Neural cell (in vitro differentiated cells): ENCODE measurements around the gene ITGB2. TPM values are rescaled to one million over a fixed set of nuclear protein-coding genes. Genes with fewer than 3 reads are reported as not detected.

Source experiments
- H2AFZ ChIP-seq: fragments of 200-600, 300-800 bp; sonication (generic), shearing (Covaris generic); 2 replicates; pipeline ENCODE4 v1.6.0; 2014; ENCODE audit warnings: low read depth, mild to moderate bottlenecking, antibody characterized with exemption, low read length, moderate library complexity
- H3F3A ChIP-seq: fragments of 200-600 bp; shearing (Covaris generic); 2 replicates; pipeline ENCODE4 v1.6.1; 2016; ENCODE audit warnings: mild to moderate bottlenecking, moderate library complexity, mixed read lengths, antibody characterized with exemption, low read length; ENCODE audit not compliant: insufficient read depth, poor library complexity, severe bottlenecking
- H3K27ac ChIP-seq: fragments of 200-600, 300-800 bp; sonication (generic), shearing (Covaris generic); 2 replicates; pipeline ENCODE4 v1.5.1; 2014; ENCODE audit warnings: mild to moderate bottlenecking, low read length, moderate library complexity
- H3K27me3 ChIP-seq: fragments of 300-800, 200-600 bp; sonication (generic), shearing (Covaris generic); 2 replicates; pipeline ENCODE4 v1.6.0; 2014; ENCODE audit warnings: mild to moderate bottlenecking, low read depth, low read length, moderate library complexity; ENCODE audit not compliant: insufficient read depth
- H3K36me3 ChIP-seq: fragments of 300-800, 200-600 bp; sonication (generic), shearing (Covaris generic); 2 replicates; pipeline ENCODE4 v1.5.1; 2014; ENCODE audit warnings: mild to moderate bottlenecking, antibody characterized with exemption, low read length, moderate library complexity; ENCODE audit not compliant: insufficient read depth
- H3K4me2 ChIP-seq: fragments of 300-800, 200-600 bp; sonication (generic), shearing (Covaris generic); 2 replicates; pipeline ENCODE4 v1.6.0; 2014; ENCODE audit warnings: mild to moderate bottlenecking, low read length
- H3K4me3 ChIP-seq: fragments of 300-800, 200-600 bp; sonication (generic), shearing (Covaris generic); 2 replicates; pipeline ENCODE4 v1.5.1; 2014; ENCODE audit warnings: mild to moderate bottlenecking, low read length, moderate library complexity
- H3K79me2 ChIP-seq: fragments of 200-600 bp; shearing (Covaris generic); replicated peaks from 2 replicates; pipeline ENCODE4 v1.6.0; 2014; ENCODE audit warnings: mild to moderate bottlenecking, low read length, moderate library complexity; ENCODE audit not compliant: insufficient read depth
- H3K9ac ChIP-seq: fragments of 300-800, 200-600 bp; sonication (generic), shearing (Covaris generic); 2 replicates; pipeline ENCODE4 v1.6.1; 2016; ENCODE audit warnings: mild to moderate bottlenecking, low read length, mixed read lengths
- H3K9me2 ChIP-seq: fragments of 200-600 bp; shearing (Covaris generic); 2 replicates; pipeline ENCODE4 v1.6.1; 2016; ENCODE audit warnings: mild to moderate bottlenecking, low read length, mixed read lengths; ENCODE audit not compliant: insufficient read depth
- H3K9me3 ChIP-seq: fragments of 200-600, 300-800 bp; sonication (generic), shearing (Covaris generic); 2 replicates; pipeline ENCODE4 v1.6.1; 2016; ENCODE audit warnings: mild to moderate bottlenecking, mixed run types, low read length, moderate library complexity, mixed read lengths
- H4K20me1 ChIP-seq: fragments of 200-600 bp; shearing (Covaris generic); 2 replicates; pipeline ENCODE4 v1.6.1; 2016; ENCODE audit warnings: mild to moderate bottlenecking, mixed run types; ENCODE audit not compliant: insufficient read depth
- CTCF ChIP-seq: fragments of 450-650 bp; IDR thresholded peaks from 2 replicates; pipeline ENCODE4 v1.5.1; 2014; ENCODE audit warnings: antibody characterized with exemption, mild to moderate bottlenecking, moderate library complexity; ENCODE audit not compliant: poor library complexity, severe bottlenecking
- EP300 ChIP-seq: fragments of 450-650 bp; conservative IDR thresholded peaks from 2 replicates; pipeline ENCODE4 v1.6.1; 2014; ENCODE audit warnings: antibody characterized with exemption, mild to moderate bottlenecking, moderate library complexity; ENCODE audit not compliant: poor library complexity, severe bottlenecking
- EZH2 ChIP-seq: fragments of 200-600, 300-800 bp; shearing (Covaris generic), sonication (generic); IDR thresholded peaks from 2 replicates; pipeline ENCODE4 v1.6.1; 2014; ENCODE audit warnings: antibody characterized with exemption, low read length, borderline replicate concordance, mild to moderate bottlenecking; ENCODE audit not compliant: insufficient read depth, poor library complexity, severe bottlenecking
- MXI1 ChIP-seq: fragments of 450-650 bp; conservative IDR thresholded peaks from 2 replicates; pipeline ENCODE4 v1.6.1; 2014; ENCODE audit warnings: antibody characterized with exemption, mild to moderate bottlenecking; ENCODE audit not compliant: poor library complexity, severe bottlenecking
- POLR2AphosphoS5 ChIP-seq: IDR thresholded peaks from 2 replicates; pipeline ENCODE4 v1.6.1; 2012
- RAD21 ChIP-seq: fragments of 450-650 bp; conservative IDR thresholded peaks from 2 replicates; pipeline ENCODE4 v1.6.1; 2014; ENCODE audit warnings: antibody characterized with exemption, mild to moderate bottlenecking, moderate library complexity
- REST ChIP-seq: IDR thresholded peaks from 2 replicates; pipeline ENCODE4 v1.6.1; 2012; ENCODE audit warnings: borderline replicate concordance
- SMC3 ChIP-seq: fragments of 450-650 bp; conservative IDR thresholded peaks from 2 replicates; pipeline ENCODE4 v1.6.1; 2014; ENCODE audit warnings: antibody characterized with exemption, mild to moderate bottlenecking, moderate library complexity; ENCODE audit not compliant: poor library complexity
- TAF1 ChIP-seq: IDR thresholded peaks from 2 replicates; pipeline ENCODE4 v1.6.1; 2012; ENCODE audit warnings: low read depth
- polyA plus RNA-seq: library from polyadenylated mRNA; depleted of rRNA; stranded (reverse); fragments of >200 nt; gene quantifications from 2 replicates; pipeline ENCODE4 v1.2.3, GENCODE V29; 2014

The ITGB2 gene
- polyA plus RNA-seq, 1 donor from 2014 or later: not detected

DNA sequence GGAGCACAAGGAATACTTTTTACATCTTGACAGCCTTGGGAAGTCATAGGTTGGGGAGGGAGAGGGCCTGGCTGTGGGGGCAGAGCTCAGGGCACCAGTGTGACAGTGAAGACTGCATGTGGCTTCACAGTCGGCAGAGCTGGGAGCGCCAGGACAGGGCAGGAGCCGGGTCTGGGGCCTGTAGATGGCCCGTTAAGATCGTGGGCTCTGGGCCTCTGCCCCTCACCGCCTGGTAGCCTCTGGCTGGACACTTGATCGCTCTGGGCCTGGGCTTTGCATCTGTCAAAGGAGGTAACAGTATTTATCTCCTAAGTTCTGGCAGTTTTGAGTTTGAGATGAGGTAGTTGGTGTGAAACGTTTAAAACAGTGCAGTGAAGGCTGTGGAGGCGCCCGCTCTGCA lies 23.9 kb upstream of the ITGB2 start:
- Histone ChIP-seq H3K9me2 (no peaks in the 10 kb centered on the region), H3K27ac (no peak overlapping the region), H3K4me3 (no peak overlapping the region), H3F3A (no peaks in the 10 kb centered on the region), H3K36me3 (no peaks in the 10 kb centered on the region), H2AFZ (no peak overlapping the region), H3K9ac (no peak overlapping the region), H3K4me2 (no peak overlapping the region), H3K27me3 (no peaks in the 10 kb centered on the region), H3K9me3 (no peaks in the 10 kb centered on the region), H3K79me2 (peaks cover 14% of the 10 kb centered on the region), H4K20me1 (no peaks in the 10 kb centered on the region)
- TF ChIP-seq EZH2 (no peak), TAF1 (no peak), CTCF (no peak), POLR2AphosphoS5 (no peak), SMC3 (no peak), REST (no peak), EP300 (no peak), RAD21 (no peak), MXI1 (no peak)

DNA sequence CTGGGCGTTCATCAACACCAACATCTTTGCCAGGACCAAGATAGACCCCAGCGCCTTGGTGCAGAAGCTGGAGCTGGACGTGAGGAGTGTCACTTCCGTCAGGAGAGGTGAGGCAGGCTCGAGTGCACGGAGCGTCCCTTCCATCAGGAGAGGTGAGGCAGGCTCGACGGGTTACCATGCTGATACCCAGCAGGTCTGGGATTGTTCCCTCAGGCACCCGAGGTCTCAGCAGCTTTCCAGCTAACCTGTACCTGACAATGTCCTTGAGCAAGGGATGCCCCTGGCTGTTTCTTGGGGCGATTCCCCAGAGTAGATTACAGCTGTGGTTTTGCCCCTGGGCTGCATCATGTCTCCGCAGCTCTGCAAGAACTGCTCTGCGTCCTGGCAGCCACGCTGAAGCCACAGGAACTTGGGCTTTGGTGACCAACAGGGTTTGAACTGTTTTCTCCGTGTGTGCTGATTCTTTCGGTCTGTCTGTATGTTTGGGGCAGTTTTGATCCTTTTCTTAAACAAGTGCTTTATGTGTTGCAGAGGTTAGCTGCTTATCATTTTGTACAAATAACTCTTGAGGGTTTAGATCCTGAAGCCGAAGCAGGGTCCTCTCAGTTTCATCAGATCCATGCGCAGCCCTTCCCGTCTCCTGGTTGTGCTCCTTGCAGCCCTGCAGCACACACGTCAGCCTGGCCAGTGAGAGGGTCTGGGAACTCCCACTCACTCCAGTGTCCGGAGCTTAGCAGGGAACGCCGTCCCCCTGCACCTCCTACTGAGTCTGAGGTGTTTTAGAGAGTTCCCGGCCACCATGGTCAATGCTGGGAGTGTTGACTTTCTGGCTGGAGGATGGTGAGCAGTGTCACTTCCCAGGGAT lies 23.2 kb upstream of the ITGB2 start:
- no peaks in the 10 kb centered on the region for H3K27me3 ChIP-seq
- H3K27ac ChIP-seq: no peak overlapping the region
- no peak for TF ChIP-seq SMC3
- TF ChIP-seq EZH2: no peak
- no peak for TF ChIP-seq MXI1
- no peak for TF ChIP-seq CTCF
- no peak for TF ChIP-seq EP300
- no peak overlapping the region for H3K4me2 ChIP-seq
- H3K9me3 ChIP-seq: no peaks in the 10 kb centered on the region
- no peaks in the 10 kb centered on the region for H3F3A ChIP-seq
- no peak overlapping the region for H3K4me3 ChIP-seq
- no peak overlapping the region for H3K9ac ChIP-seq
- no peaks in the 10 kb centered on the region for H3K36me3 ChIP-seq
- H2AFZ ChIP-seq: no peak overlapping the region
- H3K9me2 ChIP-seq: no peaks in the 10 kb centered on the region
- no peaks in the 10 kb centered on the region for H4K20me1 ChIP-seq
- peaks cover 18% of the 10 kb centered on the region for H3K79me2 ChIP-seq
